ENCODE measurements around the gene CADPS.

The CADPS gene

GRCh38 chr3:62874711-62875557 lies at the start of gene CADPS:
Gene CADPS (minus strand): TSS chr3:62875416. CDS start chr3:62875029, 387 bp downstream.
- Histone ChIP-seq H3K27me3 (ENCODE audit: control insufficient read depth, insufficient read depth, low read length) (no peaks in the 10 kb centered on the region), H3K9me3 (ENCODE audit: control insufficient read depth, insufficient read depth, low read length) (no peaks in the 10 kb centered on the region), H3K4me3 (ENCODE audit: low read depth, low read length) (peak within 1 kb of the TSS; percentile 86), H3K9ac (ENCODE audit: low read depth, low read length) (peak within 1 kb of the TSS; percentile 84), H3K4me1 (ENCODE audit: control insufficient read depth, insufficient read depth, low read length) (peaks cover 4% of the 10 kb centered on the region), H3K36me3 (ENCODE audit: control insufficient read depth, insufficient read depth, low read length) (no peaks in the 10 kb centered on the region)

DNA sequence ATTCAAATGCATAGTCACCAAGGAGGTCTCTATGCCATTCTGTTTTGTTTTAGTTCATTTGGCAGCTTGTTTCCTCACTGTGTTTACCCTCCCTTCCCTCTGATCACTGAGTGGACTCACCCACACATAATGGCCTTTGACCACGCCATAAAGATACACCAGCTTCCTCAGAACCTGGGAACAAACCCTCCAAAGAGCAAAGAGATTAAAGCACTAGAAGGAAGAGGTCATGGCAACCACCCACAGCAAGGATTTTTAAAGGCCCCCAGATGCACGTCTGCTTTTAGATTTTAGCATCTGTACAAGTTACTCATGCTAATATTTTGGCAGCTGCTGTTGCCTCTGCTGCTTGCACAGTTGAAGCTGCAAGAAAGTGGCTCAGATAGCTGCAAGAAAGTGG lies 47.9 kb upstream of the CADPS start:
- peaks cover 12% of the 10 kb centered on the region for H3K4me1 ChIP-seq (ENCODE audit: control insufficient read depth, insufficient read depth, low read length)
- no peaks in the 10 kb centered on the region for H3K36me3 ChIP-seq (ENCODE audit: control insufficient read depth, insufficient read depth, low read length)
- no peaks in the 10 kb centered on the region for H3K9me3 ChIP-seq (ENCODE audit: control insufficient read depth, insufficient read depth, low read length)
- H3K4me3 ChIP-seq (ENCODE audit: low read depth, low read length): no peak overlapping the region
- H3K9ac ChIP-seq (ENCODE audit: low read depth, low read length): no peak overlapping the region
- no peaks in the 10 kb centered on the region for H3K27me3 ChIP-seq (ENCODE audit: control insufficient read depth, insufficient read depth, low read length)

GRCh38 chr3:62922326-62922725 lies 47.1 kb upstream of the CADPS start:
- no peaks in the 10 kb centered on the region for H3K36me3 ChIP-seq (ENCODE audit: control insufficient read depth, insufficient read depth, low read length)
- H3K27me3 ChIP-seq (ENCODE audit: control insufficient read depth, insufficient read depth, low read length): no peaks in the 10 kb centered on the region
- H3K4me1 ChIP-seq (ENCODE audit: control insufficient read depth, insufficient read depth, low read length): peaks cover 12% of the 10 kb centered on the region
- H3K9ac ChIP-seq (ENCODE audit: low read depth, low read length): no peak overlapping the region
- no peak overlapping the region for H3K4me3 ChIP-seq (ENCODE audit: low read depth, low read length)
- H3K9me3 ChIP-seq (ENCODE audit: control insufficient read depth, insufficient read depth, low read length): no peaks in the 10 kb centered on the region

GRCh38 chr3:62920466-62920784 lies 45.2 kb upstream of the CADPS start:
- Histone ChIP-seq H3K4me1 (ENCODE audit: control insufficient read depth, insufficient read depth, low read length) (peaks cover 12% of the 10 kb centered on the region), H3K9ac (ENCODE audit: low read depth, low read length) (no peak overlapping the region), H3K9me3 (ENCODE audit: control insufficient read depth, insufficient read depth, low read length) (no peaks in the 10 kb centered on the region), H3K27me3 (ENCODE audit: control insufficient read depth, insufficient read depth, low read length) (no peaks in the 10 kb centered on the region), H3K4me3 (ENCODE audit: low read depth, low read length) (no peak overlapping the region), H3K36me3 (ENCODE audit: control insufficient read depth, insufficient read depth, low read length) (no peaks in the 10 kb centered on the region)

- peaks cover 12% of the 10 kb centered on the region for H3K4me1 ChIP-seq (ENCODE audit: control insufficient read depth, insufficient read depth, low read length)
- H3K36me3 ChIP-seq (ENCODE audit: control insufficient read depth, insufficient read depth, low read length): no peaks in the 10 kb centered on the region
- H3K27me3 ChIP-seq (ENCODE audit: control insufficient read depth, insufficient read depth, low read length): no peaks in the 10 kb centered on the region
- H3K4me3 ChIP-seq (ENCODE audit: low read depth, low read length): no peak overlapping the region
- H3K9me3 ChIP-seq (ENCODE audit: control insufficient read depth, insufficient read depth, low read length): no peaks in the 10 kb centered on the region
- H3K9ac ChIP-seq (ENCODE audit: low read depth, low read length): no peak overlapping the region
Observed at GRCh38 chr3:62919784-62920465, 44.7 kb upstream of the CADPS start.

DNA sequence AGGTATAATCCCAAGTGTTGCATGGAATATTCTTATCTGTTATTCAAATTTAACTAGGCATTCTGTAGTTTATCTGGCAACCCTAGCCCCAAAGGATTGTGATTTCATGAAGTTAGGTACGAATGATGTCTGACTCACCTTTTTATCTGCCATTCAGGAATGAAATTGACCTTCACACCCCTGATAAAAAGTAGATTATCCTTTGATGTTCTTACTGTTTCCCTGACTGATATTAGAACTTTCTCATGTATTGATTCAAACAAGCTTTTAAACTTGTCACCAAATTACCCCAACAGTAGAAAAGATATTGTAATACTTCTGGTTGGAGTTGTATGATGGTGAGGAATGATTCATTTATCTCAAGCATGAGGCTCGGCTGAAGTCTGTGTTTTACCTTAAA lies 43.6 kb upstream of the CADPS start:
- Histone ChIP-seq H3K9ac (ENCODE audit: low read depth, low read length) (no peak overlapping the region), H3K36me3 (ENCODE audit: control insufficient read depth, insufficient read depth, low read length) (no peaks in the 10 kb centered on the region), H3K27me3 (ENCODE audit: control insufficient read depth, insufficient read depth, low read length) (no peaks in the 10 kb centered on the region), H3K4me3 (ENCODE audit: low read depth, low read length) (no peak overlapping the region), H3K4me1 (ENCODE audit: control insufficient read depth, insufficient read depth, low read length) (peaks cover 12% of the 10 kb centered on the region), H3K9me3 (ENCODE audit: control insufficient read depth, insufficient read depth, low read length) (no peaks in the 10 kb centered on the region)

GRCh38 chr3:62918131-62918530 lies 42.9 kb upstream of the CADPS start:
- H3K27me3 ChIP-seq (ENCODE audit: control insufficient read depth, insufficient read depth, low read length): no peaks in the 10 kb centered on the region
- no peaks in the 10 kb centered on the region for H3K36me3 ChIP-seq (ENCODE audit: control insufficient read depth, insufficient read depth, low read length)
- peaks cover 12% of the 10 kb centered on the region for H3K4me1 ChIP-seq (ENCODE audit: control insufficient read depth, insufficient read depth, low read length)
- no peaks in the 10 kb centered on the region for H3K9me3 ChIP-seq (ENCODE audit: control insufficient read depth, insufficient read depth, low read length)
- no peak overlapping the region for H3K9ac ChIP-seq (ENCODE audit: low read depth, low read length)
- no peak overlapping the region for H3K4me3 ChIP-seq (ENCODE audit: low read depth, low read length)

DNA sequence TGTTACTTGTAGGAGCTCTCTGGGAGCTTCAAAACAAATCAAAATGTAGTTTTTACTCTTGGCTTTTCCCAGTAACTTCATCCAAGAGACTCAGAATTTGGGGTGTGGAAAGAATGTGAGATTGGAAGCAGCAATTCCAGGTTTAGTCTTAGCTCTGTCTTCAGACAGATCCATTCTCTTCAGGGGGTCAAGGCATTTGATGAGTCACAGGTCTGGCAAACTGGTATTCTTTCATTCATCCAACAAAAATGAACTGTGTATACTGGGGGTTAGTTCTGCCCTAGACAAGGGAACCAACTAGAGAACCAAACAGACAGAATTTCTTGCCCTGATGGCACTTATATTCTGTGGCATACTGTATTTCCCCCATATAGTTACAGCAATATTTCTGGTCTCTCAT lies 36.3 kb upstream of the CADPS start:
- H3K9ac ChIP-seq (ENCODE audit: low read depth, low read length): no peak overlapping the region

GRCh38 chr3:62905331-62905730 lies 30.1 kb upstream of the CADPS start:
- Histone ChIP-seq H3K4me3 (ENCODE audit: low read depth, low read length) (no peak overlapping the region), H3K9me3 (ENCODE audit: control insufficient read depth, insufficient read depth, low read length) (no peaks in the 10 kb centered on the region), H3K4me1 (ENCODE audit: control insufficient read depth, insufficient read depth, low read length) (peaks cover 4% of the 10 kb centered on the region), H3K36me3 (ENCODE audit: control insufficient read depth, insufficient read depth, low read length) (no peaks in the 10 kb centered on the region), H3K27me3 (ENCODE audit: control insufficient read depth, insufficient read depth, low read length) (no peaks in the 10 kb centered on the region), H3K9ac (ENCODE audit: low read depth, low read length) (no peak overlapping the region)

More for the DNA sequence above, 36.3 kb upstream of the CADPS start:
- Histone ChIP-seq H3K9me3 (ENCODE audit: control insufficient read depth, insufficient read depth, low read length) (no peaks in the 10 kb centered on the region), H3K27me3 (ENCODE audit: control insufficient read depth, insufficient read depth, low read length) (no peaks in the 10 kb centered on the region), H3K4me3 (ENCODE audit: low read depth, low read length) (no peak overlapping the region), H3K36me3 (ENCODE audit: control insufficient read depth, insufficient read depth, low read length) (no peaks in the 10 kb centered on the region), H3K4me1 (ENCODE audit: control insufficient read depth, insufficient read depth, low read length) (no peaks in the 10 kb centered on the region)

DNA sequence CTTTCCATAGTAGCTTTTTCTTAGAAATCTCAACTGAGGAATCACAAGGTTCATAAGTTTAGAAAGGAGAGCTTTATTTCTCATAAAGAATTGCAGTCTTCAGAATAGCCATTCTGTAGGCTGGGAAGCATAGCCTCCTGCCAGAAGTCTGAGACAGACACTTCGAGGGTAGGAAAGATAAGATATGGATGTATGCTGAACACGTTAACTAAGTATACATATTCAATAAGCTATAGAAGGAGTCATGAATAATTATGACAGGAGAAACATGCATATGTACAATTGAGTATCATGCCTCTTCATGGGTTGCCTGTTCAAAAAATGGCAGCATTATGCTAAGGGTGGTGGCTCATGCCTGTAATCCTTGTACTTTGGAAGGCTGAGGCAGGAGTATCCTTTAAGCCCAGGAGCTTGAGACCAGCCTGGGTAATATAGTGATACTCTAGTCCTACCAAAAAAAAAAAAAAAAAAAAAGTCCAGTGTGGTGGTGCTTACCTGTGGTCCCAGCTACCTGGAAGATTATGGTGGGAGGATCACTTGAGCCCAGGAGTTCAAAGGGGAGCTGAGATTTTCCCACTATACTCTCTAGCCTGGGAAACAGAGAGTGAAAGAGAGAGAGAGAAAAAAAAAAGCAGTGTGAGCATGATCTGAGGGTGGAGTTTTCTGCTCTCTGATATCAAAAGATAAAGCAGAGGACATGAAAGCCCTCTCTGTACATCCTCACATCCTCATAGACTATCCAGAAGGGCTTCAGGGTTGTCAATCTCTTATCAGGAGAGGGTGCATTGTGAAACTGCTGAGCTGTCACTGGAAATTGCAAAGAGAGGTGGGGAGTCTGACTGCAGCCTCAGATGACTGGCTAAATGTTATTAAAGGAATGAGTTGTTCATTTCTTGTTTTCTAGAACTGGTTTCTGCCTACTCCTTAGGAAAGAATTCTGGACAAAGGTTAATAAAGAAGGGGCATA lies 23.6 kb upstream of the CADPS start:
- Histone ChIP-seq H3K27me3 (ENCODE audit: control insufficient read depth, insufficient read depth, low read length) (no peaks in the 10 kb centered on the region), H3K9me3 (ENCODE audit: control insufficient read depth, insufficient read depth, low read length) (no peaks in the 10 kb centered on the region), H3K9ac (ENCODE audit: low read depth, low read length) (no peak overlapping the region), H3K4me3 (ENCODE audit: low read depth, low read length) (no peak overlapping the region), H3K36me3 (ENCODE audit: control insufficient read depth, insufficient read depth, low read length) (no peaks in the 10 kb centered on the region), H3K4me1 (ENCODE audit: control insufficient read depth, insufficient read depth, low read length) (peaks cover 4% of the 10 kb centered on the region)

DNA sequence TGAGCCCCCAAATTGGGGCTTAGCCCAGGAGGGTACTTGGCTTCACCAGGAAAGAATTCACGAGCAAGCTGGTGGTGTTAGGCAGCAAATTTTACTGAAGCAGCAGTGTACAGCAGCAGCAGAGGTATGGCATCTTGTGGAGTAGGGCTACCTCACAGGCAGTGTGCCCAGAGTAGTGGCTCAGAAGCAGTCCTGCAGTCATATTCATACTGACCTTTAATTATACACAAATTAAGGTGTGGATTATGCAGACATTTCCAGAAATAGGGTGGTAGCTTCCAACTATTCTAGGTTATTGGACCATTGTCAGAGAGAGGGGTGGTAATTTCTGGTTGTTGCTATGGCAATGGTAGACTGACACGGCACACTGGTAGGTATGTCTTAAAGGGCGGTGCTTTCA lies 20.7 kb upstream of the CADPS start:
- H3K4me1 ChIP-seq (ENCODE audit: control insufficient read depth, insufficient read depth, low read length): peaks cover 3% of the 10 kb centered on the region
- no peaks in the 10 kb centered on the region for H3K36me3 ChIP-seq (ENCODE audit: control insufficient read depth, insufficient read depth, low read length)
- no peak overlapping the region for H3K9ac ChIP-seq (ENCODE audit: low read depth, low read length)
- no peaks in the 10 kb centered on the region for H3K27me3 ChIP-seq (ENCODE audit: control insufficient read depth, insufficient read depth, low read length)
- no peaks in the 10 kb centered on the region for H3K9me3 ChIP-seq (ENCODE audit: control insufficient read depth, insufficient read depth, low read length)
- no peak overlapping the region for H3K4me3 ChIP-seq (ENCODE audit: low read depth, low read length)

Measured in iPS-15b (cell line).